ENCODE measurements around the gene RGS21.

The RGS21 gene

DNA sequence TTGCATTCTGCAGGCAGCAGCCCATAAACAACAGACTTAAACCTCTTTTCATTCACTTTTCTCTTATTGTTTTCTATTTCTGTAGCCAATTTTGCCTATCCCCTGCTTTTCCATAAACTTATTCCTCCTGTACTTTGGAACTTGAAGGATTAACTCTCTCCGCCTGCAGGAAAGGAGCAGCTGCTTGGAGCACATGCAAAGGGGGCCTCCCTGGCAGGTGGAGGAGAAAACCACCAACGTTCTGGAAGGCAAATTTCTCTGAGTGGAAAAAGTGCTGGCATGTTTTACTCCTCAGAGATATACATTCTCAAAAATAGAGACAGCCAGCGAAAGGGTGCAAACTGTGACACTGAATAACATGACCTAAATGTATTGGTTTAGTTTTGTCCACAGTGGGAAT, 33.6 kb downstream of the RGS21 start:
- no peak for DNase-seq (ENCODE audit: low read depth in 1 of 2, low spot score in 1 of 2)
- no peak for TF ChIP-seq JUND (IDR thresholded peaks at IDR 0.05; ENCODE audit: low read depth)
- in situ Hi-C loops (cut with HindIII; ENCODE audit: low pct_unique_long_range_greater_than_20kb, low sequenced_read_pairs): no loop called here

- no peak for TF ChIP-seq JUND (IDR thresholded peaks at IDR 0.05; ENCODE audit: low read depth)
- in situ Hi-C loops (cut with HindIII; ENCODE audit: low pct_unique_long_range_greater_than_20kb, low sequenced_read_pairs): no loop called here
- DNase-seq (ENCODE audit: low read depth in 1 of 2, low spot score in 1 of 2): no peak
Measured at GRCh38 chr1:192351550-192351949, 34.8 kb downstream of the RGS21 start.

DNA sequence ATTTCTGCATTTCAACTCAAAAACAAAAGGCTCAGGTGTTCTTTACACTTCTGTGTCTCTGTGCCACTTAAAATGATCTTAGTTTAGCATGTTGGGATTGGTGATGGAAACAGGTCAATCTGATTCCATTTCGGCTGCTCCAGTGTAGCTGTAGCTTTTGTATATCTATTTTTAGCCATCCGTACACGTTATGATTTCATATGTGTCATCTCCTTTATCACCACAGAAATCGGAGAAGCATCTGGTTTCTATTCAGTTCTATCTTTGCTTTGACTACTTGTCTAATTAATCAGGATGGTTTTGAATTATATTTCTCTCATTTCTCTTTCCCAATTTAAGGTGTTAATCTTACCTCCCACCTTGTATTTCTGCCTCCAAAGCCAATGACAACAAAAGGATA, 41.1 kb downstream of the RGS21 start:
- no peak for TF ChIP-seq JUND (IDR thresholded peaks at IDR 0.05; ENCODE audit: low read depth)
- in situ Hi-C loops (cut with HindIII; ENCODE audit: low pct_unique_long_range_greater_than_20kb, low sequenced_read_pairs): no loop called here
- DNase-seq (ENCODE audit: low read depth in 1 of 2, low spot score in 1 of 2): no peak

DNA sequence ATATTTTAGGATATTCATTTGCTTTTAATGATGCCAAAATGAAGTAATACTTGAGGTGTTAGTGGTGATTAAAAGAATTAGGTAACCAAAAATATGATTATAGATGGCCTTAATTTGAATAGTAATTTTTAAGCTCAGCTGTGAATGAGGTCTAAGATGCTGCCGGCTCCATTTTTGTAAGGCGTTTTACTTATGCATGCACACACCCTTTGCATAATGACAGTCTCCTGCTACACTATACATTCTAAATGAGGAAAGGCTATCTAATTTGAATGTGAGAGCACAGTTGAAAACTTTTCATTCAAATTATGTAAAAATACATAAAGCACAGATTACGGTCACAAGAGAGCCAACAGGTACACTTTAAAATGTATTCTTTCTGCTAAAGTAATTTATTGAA, 41.6 kb downstream of the RGS21 start:
- TF ChIP-seq JUND (IDR thresholded peaks at IDR 0.05; ENCODE audit: low read depth): no peak
- DNase-seq (ENCODE audit: low read depth in 1 of 2, low spot score in 1 of 2): no peak
- in situ Hi-C loops (cut with HindIII; ENCODE audit: low pct_unique_long_range_greater_than_20kb, low sequenced_read_pairs): no loop called here

DNA sequence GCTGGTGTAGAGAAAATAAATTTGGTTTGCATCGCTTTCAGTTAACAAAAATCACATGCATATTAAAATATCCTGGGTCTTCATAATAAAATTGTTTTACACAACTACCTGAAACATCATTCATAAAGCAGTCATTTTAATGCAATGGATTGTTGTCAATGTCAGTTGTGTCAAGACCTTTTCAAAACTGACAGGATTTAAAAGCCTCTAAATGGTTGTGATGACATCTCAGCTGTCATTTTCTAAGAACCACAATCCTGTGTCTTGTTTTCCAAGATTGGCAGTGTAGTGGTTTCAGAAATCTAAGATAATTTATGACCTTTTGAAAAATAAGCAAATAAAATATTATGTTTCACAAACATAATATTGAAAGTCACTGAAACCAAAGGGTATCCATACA, 42.0 kb downstream of the RGS21 start:
- in situ Hi-C loops (cut with HindIII; ENCODE audit: low pct_unique_long_range_greater_than_20kb, low sequenced_read_pairs): no loop called here
- no peak for TF ChIP-seq JUND (IDR thresholded peaks at IDR 0.05; ENCODE audit: low read depth)
- no peak for DNase-seq (ENCODE audit: low read depth in 1 of 2, low spot score in 1 of 2)

DNA sequence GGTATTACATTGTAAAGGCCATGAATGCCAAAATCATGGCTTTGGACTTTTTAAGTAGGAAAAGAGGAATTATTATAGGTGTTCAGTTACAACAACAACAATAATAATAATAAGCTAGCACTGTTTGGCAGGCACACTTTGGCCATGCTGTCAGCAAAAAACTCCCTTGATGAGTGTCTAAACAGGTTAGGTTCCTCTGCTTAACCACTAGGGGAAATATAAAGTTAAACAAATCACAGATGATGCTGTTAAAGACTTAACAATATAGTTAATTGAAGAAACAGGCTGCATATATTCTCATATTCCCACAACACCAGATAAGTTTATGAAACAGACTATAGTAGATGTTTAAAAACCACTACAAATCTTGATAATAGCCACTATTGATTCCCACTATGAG, 46.4 kb downstream of the RGS21 start:
- no peak for TF ChIP-seq JUND (IDR thresholded peaks at IDR 0.05; ENCODE audit: low read depth)
- in situ Hi-C loops (cut with HindIII; ENCODE audit: low pct_unique_long_range_greater_than_20kb, low sequenced_read_pairs): no loop called here
- peak in 1 of 2 experiments; percentile 23 for DNase-seq (ENCODE audit: low read depth in 1 of 2, low spot score in 1 of 2)

- DNase-seq (ENCODE audit: low read depth in 1 of 2, low spot score in 1 of 2): no peak
- in situ Hi-C loops (cut with HindIII; ENCODE audit: low pct_unique_long_range_greater_than_20kb, low sequenced_read_pairs): no loop called here
- no peak for TF ChIP-seq JUND (IDR thresholded peaks at IDR 0.05; ENCODE audit: low read depth)
Measured at GRCh38 chr1:192367436-192367835, 50.6 kb downstream of the RGS21 start.

GRCh38 chr1:192375306-192375705, 58.5 kb downstream of the RGS21 start:
- TF ChIP-seq JUND (IDR thresholded peaks at IDR 0.05; ENCODE audit: low read depth): no peak
- in situ Hi-C loops (cut with HindIII; ENCODE audit: low pct_unique_long_range_greater_than_20kb, low sequenced_read_pairs): no loop called here
- no peak for DNase-seq (ENCODE audit: low read depth in 1 of 2, low spot score in 1 of 2)

GRCh38 chr1:192376374-192376773, 59.6 kb downstream of the RGS21 start:
- DNase-seq (ENCODE audit: low read depth in 1 of 2, low spot score in 1 of 2): no peak
- TF ChIP-seq JUND (IDR thresholded peaks at IDR 0.05; ENCODE audit: low read depth): no peak
- in situ Hi-C loops (cut with HindIII; ENCODE audit: low pct_unique_long_range_greater_than_20kb, low sequenced_read_pairs): no loop called here

DNA sequence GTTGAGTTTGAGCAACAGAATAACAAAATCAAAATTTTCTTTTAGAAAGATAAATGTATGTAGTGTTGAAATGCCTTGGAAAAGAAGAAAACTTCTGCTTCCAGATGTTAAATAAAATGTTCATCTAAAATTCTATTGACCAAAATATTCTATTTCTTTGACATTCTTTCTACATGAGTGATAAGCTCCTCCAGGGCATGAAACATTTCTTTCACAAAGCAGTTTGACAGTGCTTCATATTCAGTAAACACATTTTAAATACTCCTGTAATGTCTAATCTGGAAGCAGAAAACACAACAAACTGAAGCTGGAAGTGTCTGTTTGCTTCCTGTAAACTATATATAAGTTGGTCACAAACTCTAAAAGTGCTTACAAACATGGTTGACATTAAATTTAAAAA, 61.5 kb downstream of the RGS21 start:
- DNase-seq (ENCODE audit: low read depth in 1 of 2, low spot score in 1 of 2): no peak
- TF ChIP-seq JUND (IDR thresholded peaks at IDR 0.05; ENCODE audit: low read depth): no peak
- in situ Hi-C loops (cut with HindIII; ENCODE audit: low pct_unique_long_range_greater_than_20kb, low sequenced_read_pairs): no loop called here

DNA sequence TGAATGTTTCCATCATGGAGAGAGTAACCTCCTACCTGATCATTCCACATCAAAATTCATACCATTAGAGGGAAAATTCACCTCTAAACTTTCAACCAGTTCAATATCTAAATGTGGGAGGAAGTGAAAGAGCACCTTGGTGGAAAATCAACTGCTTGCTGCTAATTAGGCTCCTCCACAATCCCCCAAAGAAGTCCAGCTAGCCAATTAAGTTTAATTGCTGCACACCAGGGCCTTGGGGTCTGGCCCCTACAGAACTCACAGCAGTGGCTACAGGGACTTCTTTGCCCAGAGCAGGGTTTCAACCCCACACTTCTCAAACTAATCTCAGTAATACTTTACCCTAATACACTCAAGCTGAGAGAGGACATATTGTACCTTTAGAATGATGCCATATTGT, 62.1 kb downstream of the RGS21 start:
- TF ChIP-seq JUND (IDR thresholded peaks at IDR 0.05; ENCODE audit: low read depth): no peak
- in situ Hi-C loops (cut with HindIII; ENCODE audit: low pct_unique_long_range_greater_than_20kb, low sequenced_read_pairs): no loop called here
- no peak for DNase-seq (ENCODE audit: low read depth in 1 of 2, low spot score in 1 of 2)

DNA sequence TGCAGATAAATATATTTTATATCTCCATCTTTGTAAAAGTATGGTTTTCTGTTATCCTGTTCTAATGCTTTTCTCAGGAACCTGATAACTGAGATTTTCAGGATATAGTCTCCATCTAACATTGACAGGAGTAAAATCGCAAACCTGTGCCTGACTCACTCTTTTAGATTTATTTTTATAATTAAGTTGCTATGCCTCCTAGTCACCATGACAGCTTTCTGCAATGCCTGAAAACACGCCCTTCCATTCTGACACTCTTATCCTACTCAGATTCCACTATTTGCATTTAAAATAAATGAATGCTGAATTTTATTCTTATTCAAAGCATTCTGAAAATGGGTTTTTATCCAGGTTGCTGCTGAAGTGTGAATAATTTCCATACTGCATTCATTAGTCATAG, 62.8 kb downstream of the RGS21 start:
- no peak for DNase-seq (ENCODE audit: low read depth in 1 of 2, low spot score in 1 of 2)
- in situ Hi-C loops (cut with HindIII; ENCODE audit: low pct_unique_long_range_greater_than_20kb, low sequenced_read_pairs): no loop called here
- TF ChIP-seq JUND (IDR thresholded peaks at IDR 0.05; ENCODE audit: low read depth): no peak

GRCh38 chr1:192382758-192383157, 66.0 kb downstream of the RGS21 start:
- DNase-seq (ENCODE audit: low read depth in 1 of 2, low spot score in 1 of 2): no peak
- in situ Hi-C loops (cut with HindIII; ENCODE audit: low pct_unique_long_range_greater_than_20kb, low sequenced_read_pairs): no loop called here
- no peak for TF ChIP-seq JUND (IDR thresholded peaks at IDR 0.05; ENCODE audit: low read depth)

- no peak for TF ChIP-seq JUND (IDR thresholded peaks at IDR 0.05; ENCODE audit: low read depth)
- in situ Hi-C loops (cut with HindIII; ENCODE audit: low pct_unique_long_range_greater_than_20kb, low sequenced_read_pairs): no loop called here
- DNase-seq (ENCODE audit: low read depth in 1 of 2, low spot score in 1 of 2): no peak
Measured at GRCh38 chr1:192386051-192386650, 69.4 kb downstream of the RGS21 start.

Data from T47D (cell line).